ENCODE results near the gene ZNF236.

GRCh38 chr18:76873311-76873710 is 51.0 kb downstream of the ZNF236 start:
- TF ChIP-seq POLR2A (IDR thresholded peaks at IDR 0.05): no peak
- TF ChIP-seq CTCF (IDR thresholded peaks at IDR 0.05): no peak
